Measurements from ENCODE around the gene MICAL3.

Gene MICAL3

DNA sequence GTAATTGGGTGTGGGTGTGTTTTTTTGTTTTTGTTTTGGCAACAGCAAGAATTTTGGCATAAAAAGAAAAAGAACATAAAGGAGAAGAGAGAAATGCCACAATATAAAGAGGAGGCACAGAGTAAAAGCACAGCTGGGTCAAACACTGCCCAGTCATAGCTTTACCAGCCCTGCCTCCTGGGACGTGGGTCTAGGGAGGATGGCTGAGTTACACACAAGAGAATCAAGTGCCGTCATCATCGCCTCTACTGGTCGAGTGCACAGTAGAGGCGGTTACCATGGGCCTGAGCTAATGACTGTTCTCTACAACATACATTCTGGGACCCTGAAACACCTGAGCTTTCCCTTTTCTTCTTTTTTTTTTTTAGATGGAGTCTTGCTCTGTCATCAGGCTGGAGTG is 162.5 kb downstream of the MICAL3 start:
- H3K9ac ChIP-seq (ENCODE audit: low read depth, low read length): no peak overlapping the region
- H3K4me3 ChIP-seq (ENCODE audit: low read depth, low read length): no peak overlapping the region
- H3K36me3 ChIP-seq (ENCODE audit: control insufficient read depth, insufficient read depth, low read length): peaks cover 9% of the 10 kb centered on the region
- no peaks in the 10 kb centered on the region for H3K27me3 ChIP-seq (ENCODE audit: control insufficient read depth, insufficient read depth, low read length)
- no peaks in the 10 kb centered on the region for H3K9me3 ChIP-seq (ENCODE audit: control insufficient read depth, insufficient read depth, low read length)
- no peaks in the 10 kb centered on the region for H3K4me1 ChIP-seq (ENCODE audit: control insufficient read depth, insufficient read depth, low read length)

DNA sequence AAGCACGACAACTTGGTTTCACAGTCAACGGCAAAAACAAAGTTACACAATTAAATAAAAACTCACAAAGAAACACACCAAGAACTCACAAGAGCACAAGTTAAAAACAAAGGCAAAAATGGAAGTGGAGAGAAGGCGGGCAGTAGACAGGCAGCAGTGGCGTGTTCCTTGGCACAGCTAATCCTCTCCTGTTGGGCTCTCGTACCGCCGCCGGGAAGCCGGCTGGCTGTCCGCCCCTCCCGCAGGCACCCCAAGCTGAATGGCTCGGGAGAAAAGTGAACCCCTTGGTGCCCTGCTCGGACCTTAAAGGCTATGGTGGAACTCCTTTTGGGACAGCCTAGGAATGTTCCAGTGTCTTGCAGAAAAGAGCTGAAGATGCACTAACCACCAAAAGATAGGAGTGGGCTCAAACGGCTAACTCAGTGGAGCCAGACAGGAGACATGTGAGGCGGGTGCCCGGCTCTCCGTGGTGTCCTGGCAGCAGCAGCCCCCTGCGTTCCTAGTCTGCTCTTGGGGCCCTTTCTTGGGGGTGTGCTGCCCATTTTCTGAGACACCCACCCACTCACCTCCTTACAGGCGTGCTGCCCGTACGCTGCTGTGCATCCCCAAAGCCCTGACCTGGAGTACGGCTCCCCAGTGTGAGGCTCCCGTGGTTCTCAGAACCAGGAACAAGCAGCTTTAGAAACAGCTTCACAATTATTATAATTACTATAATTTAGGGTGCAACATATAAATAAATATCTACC is 164.0 kb downstream of the MICAL3 start:
- Histone ChIP-seq H3K36me3 (ENCODE audit: control insufficient read depth, insufficient read depth, low read length) (peaks cover 9% of the 10 kb centered on the region), H3K4me3 (ENCODE audit: low read depth, low read length) (no peak overlapping the region), H3K4me1 (ENCODE audit: control insufficient read depth, insufficient read depth, low read length) (no peaks in the 10 kb centered on the region), H3K27me3 (ENCODE audit: control insufficient read depth, insufficient read depth, low read length) (no peaks in the 10 kb centered on the region), H3K9me3 (ENCODE audit: control insufficient read depth, insufficient read depth, low read length) (no peaks in the 10 kb centered on the region), H3K9ac (ENCODE audit: low read depth, low read length) (no peak overlapping the region)

DNA sequence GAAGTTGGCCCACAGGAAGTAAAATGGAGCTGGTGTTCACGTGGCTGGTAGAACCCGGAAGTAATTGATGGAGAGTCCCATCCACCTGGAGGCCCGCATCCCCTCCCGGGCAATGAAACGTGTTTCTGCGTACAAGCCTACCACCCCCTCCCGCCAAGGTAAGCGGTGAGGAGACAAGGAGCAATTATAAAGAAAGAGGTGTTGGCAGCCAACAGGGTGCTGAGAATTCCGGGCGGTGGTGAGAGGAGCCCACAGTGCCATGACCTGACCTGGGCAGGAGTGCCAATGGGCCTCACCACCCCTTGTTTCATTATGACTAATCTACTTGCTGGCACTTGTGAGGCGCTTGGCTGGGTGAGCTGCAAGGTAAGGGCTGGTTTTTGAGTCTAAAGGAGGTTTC is 166.3 kb downstream of the MICAL3 start:
- H3K27me3 ChIP-seq (ENCODE audit: control insufficient read depth, insufficient read depth, low read length): no peaks in the 10 kb centered on the region
- no peak overlapping the region for H3K4me3 ChIP-seq (ENCODE audit: low read depth, low read length)
- peaks cover 3% of the 10 kb centered on the region for H3K36me3 ChIP-seq (ENCODE audit: control insufficient read depth, insufficient read depth, low read length)
- no peak overlapping the region for H3K9ac ChIP-seq (ENCODE audit: low read depth, low read length)
- no peaks in the 10 kb centered on the region for H3K4me1 ChIP-seq (ENCODE audit: control insufficient read depth, insufficient read depth, low read length)
- no peaks in the 10 kb centered on the region for H3K9me3 ChIP-seq (ENCODE audit: control insufficient read depth, insufficient read depth, low read length)

DNA sequence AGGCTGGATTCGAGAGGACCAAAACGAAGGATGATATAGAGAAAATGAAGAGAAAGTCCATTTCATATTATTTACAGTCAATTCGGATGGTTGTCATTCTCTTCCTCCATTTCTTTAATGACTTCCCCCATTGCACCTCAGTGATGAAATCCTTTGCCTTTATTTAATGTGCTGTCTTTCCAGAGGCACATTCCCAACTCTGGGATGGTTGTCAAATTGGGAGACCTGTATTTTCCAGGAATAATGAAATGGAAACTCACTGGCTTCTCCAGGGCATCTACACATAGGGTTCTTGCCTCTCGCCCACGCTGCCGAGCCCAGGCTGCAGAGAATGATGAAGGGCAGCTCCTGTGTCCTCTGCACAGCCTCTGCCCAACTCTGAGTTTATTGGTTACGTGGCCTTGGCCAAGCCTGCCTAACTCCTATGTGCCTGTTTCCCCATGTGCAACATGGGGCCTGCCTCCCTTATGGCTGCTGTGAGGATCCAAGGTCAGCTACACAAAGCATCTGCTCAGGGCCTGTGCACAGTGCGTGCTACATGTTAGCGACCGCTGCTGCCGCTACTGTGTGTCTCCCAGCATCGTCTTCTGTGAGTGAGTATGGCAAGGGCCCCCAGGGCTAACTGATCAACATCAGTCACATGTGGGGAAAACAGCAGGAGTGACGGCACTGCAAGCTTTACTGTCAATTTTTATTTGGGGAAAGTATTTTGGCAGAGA is 168.6 kb downstream of the MICAL3 start:
- no peak overlapping the region for H3K9ac ChIP-seq (ENCODE audit: low read depth, low read length)
- no peaks in the 10 kb centered on the region for H3K4me1 ChIP-seq (ENCODE audit: control insufficient read depth, insufficient read depth, low read length)
- H3K4me3 ChIP-seq (ENCODE audit: low read depth, low read length): no peak overlapping the region
- H3K9me3 ChIP-seq (ENCODE audit: control insufficient read depth, insufficient read depth, low read length): no peaks in the 10 kb centered on the region
- H3K36me3 ChIP-seq (ENCODE audit: control insufficient read depth, insufficient read depth, low read length): peaks cover 6% of the 10 kb centered on the region
- no peaks in the 10 kb centered on the region for H3K27me3 ChIP-seq (ENCODE audit: control insufficient read depth, insufficient read depth, low read length)

DNA sequence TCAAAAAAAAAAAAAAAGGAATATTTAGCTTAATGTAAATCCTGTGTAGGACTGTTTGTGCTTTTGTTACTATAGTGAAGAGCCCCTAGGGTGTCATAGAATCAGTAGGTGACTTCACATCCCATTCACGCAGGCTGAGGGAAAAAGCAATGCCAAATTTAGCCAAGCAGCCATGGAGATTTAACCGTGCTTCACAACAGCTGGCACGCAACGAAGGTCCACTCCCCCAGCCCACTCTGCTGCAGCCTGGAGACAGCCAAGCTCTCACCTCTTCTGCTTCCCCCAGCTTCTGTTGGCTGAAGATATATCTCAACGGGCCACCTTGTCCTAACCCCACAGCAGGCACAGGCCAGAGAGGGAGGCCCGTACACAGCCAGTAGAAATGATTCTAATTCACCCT is 171.3 kb downstream of the MICAL3 start:
- Histone ChIP-seq H3K9ac (ENCODE audit: low read depth, low read length) (no peak overlapping the region), H3K9me3 (ENCODE audit: control insufficient read depth, insufficient read depth, low read length) (no peaks in the 10 kb centered on the region), H3K4me1 (ENCODE audit: control insufficient read depth, insufficient read depth, low read length) (no peaks in the 10 kb centered on the region)

DNA sequence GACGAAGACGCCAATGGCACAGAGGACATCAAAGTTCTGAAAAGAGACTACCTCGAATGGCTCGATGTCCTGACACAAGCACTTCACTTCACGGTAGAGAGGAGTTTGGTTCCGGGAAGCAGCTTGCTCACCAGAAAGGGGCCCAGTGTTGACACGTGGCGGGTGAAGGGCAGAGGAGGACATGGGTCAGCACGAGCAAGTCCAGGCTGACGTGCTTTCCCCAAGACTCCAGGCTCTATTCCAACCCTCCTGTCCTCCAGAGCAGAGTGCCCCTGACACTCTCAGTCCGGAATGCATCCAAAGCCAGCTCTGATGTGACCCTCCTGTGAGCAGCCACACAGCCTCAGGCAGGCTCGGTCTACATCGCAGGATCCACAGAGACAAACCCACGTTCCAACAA is 172.6 kb downstream of the MICAL3 start:
- Histone ChIP-seq H3K27me3 (ENCODE audit: control insufficient read depth, insufficient read depth, low read length) (no peaks in the 10 kb centered on the region), H3K4me1 (ENCODE audit: control insufficient read depth, insufficient read depth, low read length) (no peaks in the 10 kb centered on the region), H3K9me3 (ENCODE audit: control insufficient read depth, insufficient read depth, low read length) (no peaks in the 10 kb centered on the region), H3K4me3 (ENCODE audit: low read depth, low read length) (no peak overlapping the region), H3K9ac (ENCODE audit: low read depth, low read length) (no peak overlapping the region), H3K36me3 (ENCODE audit: control insufficient read depth, insufficient read depth, low read length) (peaks cover 6% of the 10 kb centered on the region)

More for the DNA sequence above, 171.3 kb downstream of the MICAL3 start:
- Histone ChIP-seq H3K36me3 (ENCODE audit: control insufficient read depth, insufficient read depth, low read length) (peaks cover 6% of the 10 kb centered on the region), H3K4me3 (ENCODE audit: low read depth, low read length) (no peak overlapping the region), H3K27me3 (ENCODE audit: control insufficient read depth, insufficient read depth, low read length) (no peaks in the 10 kb centered on the region)

DNA sequence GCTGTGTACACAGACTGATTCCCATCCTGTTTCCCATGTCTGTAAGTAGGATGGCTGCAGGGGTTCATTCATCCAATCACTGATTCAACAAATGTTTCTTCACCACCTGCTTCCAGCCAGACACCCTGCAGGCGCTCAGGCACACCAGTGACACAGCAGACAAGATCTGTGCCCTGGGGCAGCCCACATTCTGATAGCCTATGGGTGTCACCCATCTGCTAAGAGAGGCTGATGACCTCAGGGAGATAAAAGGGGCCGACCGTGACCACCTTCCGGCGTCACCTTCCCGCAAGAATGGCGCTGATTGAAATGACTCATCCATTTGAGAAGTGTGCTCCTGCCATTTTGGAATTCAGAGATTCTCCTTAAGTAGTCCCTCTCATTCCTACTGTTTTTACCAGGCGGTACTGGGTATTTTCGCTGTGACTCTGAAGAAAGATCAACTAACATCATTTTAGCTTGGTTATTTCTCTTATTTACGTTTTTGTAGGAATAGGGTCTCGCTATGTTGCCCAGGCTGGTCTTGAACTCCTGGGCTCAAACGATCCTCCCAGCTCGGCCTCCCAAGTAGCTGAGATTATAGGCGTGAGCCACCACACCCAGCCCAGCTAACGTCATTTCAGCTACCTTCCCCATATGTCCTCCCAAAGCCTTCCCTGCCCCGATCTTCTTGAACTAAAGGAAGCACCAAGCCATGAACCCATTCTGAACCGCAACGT is 176.8 kb downstream of the MICAL3 start:
- H3K4me1 ChIP-seq (ENCODE audit: control insufficient read depth, insufficient read depth, low read length): no peaks in the 10 kb centered on the region
- H3K9me3 ChIP-seq (ENCODE audit: control insufficient read depth, insufficient read depth, low read length): no peaks in the 10 kb centered on the region
- no peak overlapping the region for H3K4me3 ChIP-seq (ENCODE audit: low read depth, low read length)
- H3K36me3 ChIP-seq (ENCODE audit: control insufficient read depth, insufficient read depth, low read length): peaks cover 2% of the 10 kb centered on the region
- no peak overlapping the region for H3K9ac ChIP-seq (ENCODE audit: low read depth, low read length)
- no peaks in the 10 kb centered on the region for H3K27me3 ChIP-seq (ENCODE audit: control insufficient read depth, insufficient read depth, low read length)

DNA sequence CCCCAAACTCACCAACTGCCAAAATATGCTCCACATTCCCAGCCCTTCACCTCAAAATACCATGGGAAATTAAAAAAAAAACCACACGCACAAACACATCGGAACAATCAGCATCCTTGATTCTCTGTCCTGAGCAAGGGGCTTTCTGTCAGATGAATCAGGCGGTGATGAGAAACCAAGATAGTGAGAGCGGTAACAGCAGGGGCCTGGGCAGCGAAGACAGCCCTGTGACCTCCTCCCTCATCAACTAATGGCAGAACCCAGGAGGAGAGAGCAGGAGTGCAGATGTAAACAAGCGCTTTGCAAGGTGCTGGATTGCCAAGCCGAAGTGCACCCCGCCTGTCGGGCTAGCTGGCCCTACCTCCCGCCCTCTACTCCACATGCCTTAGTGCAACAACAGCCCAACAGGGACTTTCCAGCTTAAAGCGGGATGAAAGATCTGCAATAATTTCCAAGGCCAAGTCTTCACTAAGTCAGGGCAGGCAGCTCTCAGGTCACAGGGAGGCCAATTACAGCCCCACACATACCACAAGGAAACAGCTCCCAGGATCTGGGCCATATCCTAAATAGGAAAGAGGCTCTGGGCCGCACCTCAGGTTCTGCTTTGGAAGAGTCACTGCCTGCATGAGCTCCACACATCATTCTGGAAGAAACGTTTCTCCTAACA is 177.9 kb downstream of the MICAL3 start:
- no peaks in the 10 kb centered on the region for H3K4me1 ChIP-seq (ENCODE audit: control insufficient read depth, insufficient read depth, low read length)
- H3K36me3 ChIP-seq (ENCODE audit: control insufficient read depth, insufficient read depth, low read length): no peaks in the 10 kb centered on the region
- H3K9me3 ChIP-seq (ENCODE audit: control insufficient read depth, insufficient read depth, low read length): no peaks in the 10 kb centered on the region
- H3K4me3 ChIP-seq (ENCODE audit: low read depth, low read length): no peak overlapping the region
- H3K9ac ChIP-seq (ENCODE audit: low read depth, low read length): no peak overlapping the region
- no peaks in the 10 kb centered on the region for H3K27me3 ChIP-seq (ENCODE audit: control insufficient read depth, insufficient read depth, low read length)

DNA sequence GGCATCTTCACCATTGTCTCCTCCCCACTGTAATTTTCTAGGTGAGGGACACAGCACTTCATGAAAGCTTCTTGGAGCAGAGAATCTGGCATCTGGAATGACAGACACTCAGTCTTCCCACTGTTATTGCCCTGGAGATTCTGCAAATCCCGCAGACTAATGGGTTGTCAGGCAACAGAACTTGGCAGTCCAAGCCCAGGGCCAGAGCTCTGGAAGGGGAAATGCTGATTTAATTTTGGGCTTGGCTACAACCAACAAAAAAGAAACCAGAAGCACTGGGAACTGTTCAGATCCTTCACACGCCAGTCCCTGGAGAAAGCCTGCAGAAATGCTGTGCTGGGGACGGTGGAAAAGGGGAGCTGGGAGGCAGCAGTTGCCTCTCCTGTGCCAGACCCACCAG is 178.6 kb downstream of the MICAL3 start:
- no peak overlapping the region for H3K4me3 ChIP-seq (ENCODE audit: low read depth, low read length)
- H3K4me1 ChIP-seq (ENCODE audit: control insufficient read depth, insufficient read depth, low read length): no peaks in the 10 kb centered on the region
- H3K27me3 ChIP-seq (ENCODE audit: control insufficient read depth, insufficient read depth, low read length): no peaks in the 10 kb centered on the region
- no peaks in the 10 kb centered on the region for H3K9me3 ChIP-seq (ENCODE audit: control insufficient read depth, insufficient read depth, low read length)
- H3K9ac ChIP-seq (ENCODE audit: low read depth, low read length): no peak overlapping the region
- peaks cover 1% of the 10 kb centered on the region for H3K36me3 ChIP-seq (ENCODE audit: control insufficient read depth, insufficient read depth, low read length)

DNA sequence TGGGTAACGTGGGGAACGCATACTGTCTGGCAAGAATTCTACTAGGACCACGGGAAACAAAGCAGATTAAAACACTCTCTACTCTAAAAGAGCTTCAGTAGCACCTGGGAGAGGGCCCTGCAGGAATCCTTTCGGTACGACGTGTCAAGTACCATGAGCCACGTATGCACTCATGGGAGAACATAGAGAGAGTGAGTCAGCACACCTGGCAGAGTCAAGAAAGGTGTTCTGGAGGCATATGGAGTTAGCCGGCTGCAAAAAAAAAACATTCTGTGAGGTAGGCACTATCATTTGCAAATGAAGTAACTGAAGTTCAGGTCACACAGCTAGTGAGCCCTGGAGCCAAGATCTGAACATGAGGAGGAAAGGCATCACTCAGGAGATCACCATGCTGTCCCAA is 179.0 kb downstream of the MICAL3 start:
- Histone ChIP-seq H3K4me3 (ENCODE audit: low read depth, low read length) (no peak overlapping the region), H3K36me3 (ENCODE audit: control insufficient read depth, insufficient read depth, low read length) (peaks cover 6% of the 10 kb centered on the region), H3K27me3 (ENCODE audit: control insufficient read depth, insufficient read depth, low read length) (no peaks in the 10 kb centered on the region), H3K9me3 (ENCODE audit: control insufficient read depth, insufficient read depth, low read length) (no peaks in the 10 kb centered on the region), H3K9ac (ENCODE audit: low read depth, low read length) (no peak overlapping the region), H3K4me1 (ENCODE audit: control insufficient read depth, insufficient read depth, low read length) (no peaks in the 10 kb centered on the region)

DNA sequence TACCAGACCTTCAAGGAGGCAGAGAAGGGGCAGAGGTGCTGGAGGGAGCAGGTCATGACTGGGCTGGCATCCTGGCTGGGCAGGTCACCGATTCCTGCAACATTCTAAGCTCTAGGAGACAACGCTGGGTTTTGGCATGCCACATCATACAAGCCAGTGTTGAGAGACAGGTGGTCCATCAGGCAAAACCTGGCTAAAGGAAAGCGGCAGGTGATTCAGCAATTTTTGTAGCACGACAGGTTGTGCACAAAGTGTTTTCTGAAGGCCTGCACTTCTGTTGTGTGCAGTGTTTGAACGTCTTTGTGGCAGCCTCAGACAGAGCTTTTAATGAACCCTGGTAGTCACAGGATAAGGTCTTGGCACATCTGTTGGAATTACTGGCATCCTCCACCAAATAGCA is 180.2 kb downstream of the MICAL3 start:
- Histone ChIP-seq H3K36me3 (ENCODE audit: control insufficient read depth, insufficient read depth, low read length) (peaks cover 6% of the 10 kb centered on the region), H3K9me3 (ENCODE audit: control insufficient read depth, insufficient read depth, low read length) (no peaks in the 10 kb centered on the region), H3K9ac (ENCODE audit: low read depth, low read length) (no peak overlapping the region), H3K27me3 (ENCODE audit: control insufficient read depth, insufficient read depth, low read length) (no peaks in the 10 kb centered on the region), H3K4me3 (ENCODE audit: low read depth, low read length) (no peak overlapping the region), H3K4me1 (ENCODE audit: control insufficient read depth, insufficient read depth, low read length) (no peaks in the 10 kb centered on the region)

Measured in iPS-15b (cell line).